Stimulated activated CD8-positive, alpha-beta memory T cell treated with anti-CD3 and anti-CD28 coated beads, Interleukin-7, amount 100 ng/mL, for 1 hour (primary cell): ENCODE results near the gene PRKD1.
"Not testable (repeated sequence)": the region's sequence is repeated elsewhere in the genome, so short reads cannot be mapped to it uniquely, and the experiment has no call there.

ENCODE experiments used
- DNase-seq, 2 donors: peaks; one replicate each; pipeline ENCODE4 v3.0.0-alpha.2; 2020; ENCODE audit warnings: low read depth in 2 of 2

The PRKD1 gene

GRCh38 chr14:29900609-29901350 lies 26.9 kb downstream of the PRKD1 start:
- no peak for DNase-seq

GRCh38 chr14:29898470-29898869 lies 29.2 kb downstream of the PRKD1 start:
- DNase-seq: no peak

- DNase-seq: no peak
Observed at GRCh38 chr14:29897181-29897580, 30.5 kb downstream of the PRKD1 start.

- DNase-seq: no peak
Observed at GRCh38 chr14:29896354-29896821, 31.3 kb downstream of the PRKD1 start.

- no peak for DNase-seq
Observed at GRCh38 chr14:29895591-29896083, 32.0 kb downstream of the PRKD1 start.

GRCh38 chr14:29893989-29894388 lies 33.7 kb downstream of the PRKD1 start:
- DNase-seq: no peak

GRCh38 chr14:29892327-29892726 lies 35.3 kb downstream of the PRKD1 start:
- DNase-seq: no peak

GRCh38 chr14:29885988-29886387 lies 41.7 kb downstream of the PRKD1 start:
- DNase-seq: no peak

GRCh38 chr14:29868000-29868399 lies 59.6 kb downstream of the PRKD1 start:
- no peak for DNase-seq

GRCh38 chr14:29865299-29865698 lies 62.3 kb downstream of the PRKD1 start:
- no peak for DNase-seq

GRCh38 chr14:29861996-29862395 lies 65.7 kb downstream of the PRKD1 start:
- DNase-seq: no peak

GRCh38 chr14:29858299-29858698 lies 69.3 kb downstream of the PRKD1 start:
- no peak for DNase-seq

GRCh38 chr14:29857551-29857950 lies 70.1 kb downstream of the PRKD1 start:
- DNase-seq: no peak

GRCh38 chr14:29856516-29856915 lies 71.1 kb downstream of the PRKD1 start:
- DNase-seq: no peak

GRCh38 chr14:29853691-29854090 lies 74.0 kb downstream of the PRKD1 start:
- not testable (repeated sequence) for DNase-seq

- no peak for DNase-seq
Observed at GRCh38 chr14:29853272-29853671, 74.4 kb downstream of the PRKD1 start.

- no peak for DNase-seq
Observed at GRCh38 chr14:29851397-29851796, 76.2 kb downstream of the PRKD1 start.

- DNase-seq: no peak
Observed at GRCh38 chr14:29847056-29847380, 80.6 kb downstream of the PRKD1 start.

GRCh38 chr14:29846339-29847055 lies 81.2 kb downstream of the PRKD1 start:
- DNase-seq: no peak

GRCh38 chr14:29843981-29844380 lies 83.7 kb downstream of the PRKD1 start:
- DNase-seq: no peak

GRCh38 chr14:29842228-29842627 lies 85.4 kb downstream of the PRKD1 start:
- DNase-seq: no peak

- not testable (repeated sequence) for DNase-seq
Observed at GRCh38 chr14:29840369-29840892, 87.2 kb downstream of the PRKD1 start.

GRCh38 chr14:29839691-29840090 lies 88.0 kb downstream of the PRKD1 start:
- not testable (repeated sequence) for DNase-seq
